HG03159 (cell line): Measurements from ENCODE around the gene ATP6V0E1.

Experiments used
- ATAC-seq: cut with Tn5 transposase; IDR thresholded peaks from one replicate; pipeline ENCODE4 v1.9.1; 2021; ENCODE audit warnings: mild to moderate bottlenecking, moderate library complexity; ENCODE audit not compliant: unreplicated experiment

Gene ATP6V0E1

GRCh38 chr5:172956228-172956627 is 27.3 kb upstream of the ATP6V0E1 start:
- no peak for ATAC-seq

- ATAC-seq, result no peak
Measured at GRCh38 chr5:172956936-172957335, 26.6 kb upstream of the ATP6V0E1 start.

- no peak for ATAC-seq
Measured at GRCh38 chr5:172957458-172957857, 26.1 kb upstream of the ATP6V0E1 start.

GRCh38 chr5:172958331-172959046 is 25.1 kb upstream of the ATP6V0E1 start:
- peak; percentile 60 for ATAC-seq

- no peak for ATAC-seq
Measured at GRCh38 chr5:172959824-172960799, 23.5 kb upstream of the ATP6V0E1 start.

GRCh38 chr5:172969921-172970320 is 13.7 kb upstream of the ATP6V0E1 start:
- no peak for ATAC-seq

GRCh38 chr5:172971482-172971881 is 12.1 kb upstream of the ATP6V0E1 start:
- ATAC-seq, result no peak

- ATAC-seq, result no peak
Measured at GRCh38 chr5:172972552-172972951, 11.0 kb upstream of the ATP6V0E1 start.

- no peak for ATAC-seq
Measured at GRCh38 chr5:172973127-172973916, 10.2 kb upstream of the ATP6V0E1 start.

- no peak for ATAC-seq
Measured at GRCh38 chr5:172973931-172974330, 9.6 kb upstream of the ATP6V0E1 start.

GRCh38 chr5:172975289-172975688 is 8.3 kb upstream of the ATP6V0E1 start:
- no peak for ATAC-seq

- no peak for ATAC-seq
Measured at GRCh38 chr5:172979778-172980177, 3.8 kb upstream of the ATP6V0E1 start.

GRCh38 chr5:172981931-172982330 is 1.6 kb upstream of the ATP6V0E1 start:
- ATAC-seq, result no peak

GRCh38 chr5:172984244-172984953 is 828 bp downstream of the ATP6V0E1 start:
- ATAC-seq, result peak; percentile 74

- no peak for ATAC-seq
Measured at GRCh38 chr5:172985596-172985995, 2.0 kb downstream of the ATP6V0E1 start.

- ATAC-seq, result no peak
Measured at GRCh38 chr5:172988276-172988675, 4.7 kb downstream of the ATP6V0E1 start.

- ATAC-seq, result no peak
Measured at GRCh38 chr5:172990776-172991175, 7.2 kb downstream of the ATP6V0E1 start.

GRCh38 chr5:172994405-172994804 is 10.8 kb downstream of the ATP6V0E1 start:
- ATAC-seq, result no peak

- ATAC-seq, result no peak
Measured at GRCh38 chr5:172999372-172999973, 15.9 kb downstream of the ATP6V0E1 start.

GRCh38 chr5:172999974-173000373 is 16.4 kb downstream of the ATP6V0E1 start:
- no peak for ATAC-seq
